Activated naive CD4-positive, alpha-beta T cell treated with anti-CD3 and anti-CD28 coated beads, Interleukin-2, amount 50 U/mL, for 16 hours (primary cell): Measurements from ENCODE around the gene DHCR24.
"Not testable (repeated sequence)": the region's sequence is repeated elsewhere in the genome, so short reads cannot be mapped to it uniquely, and the experiment has no call there.

Source experiments
- DNase-seq: peaks from one replicate; pipeline ENCODE4 v3.0.0-alpha.2; 2020

Gene DHCR24

GRCh38 chr1:54885807-54886723 is 930 bp downstream of the DHCR24 start:
- DNase-seq, result no peak

- DNase-seq, result no peak
Observed at GRCh38 chr1:54885237-54885679, 1.7 kb downstream of the DHCR24 start.

- no peak for DNase-seq
Observed at GRCh38 chr1:54884768-54885167, 2.2 kb downstream of the DHCR24 start.

GRCh38 chr1:54884135-54884586 is 2.8 kb downstream of the DHCR24 start:
- no peak for DNase-seq

- no peak for DNase-seq
Observed at GRCh38 chr1:54883349-54884102, 3.5 kb downstream of the DHCR24 start.

- no peak for DNase-seq
Observed at GRCh38 chr1:54882519-54882918, 4.5 kb downstream of the DHCR24 start.

- DNase-seq, result not testable (repeated sequence)
Observed at GRCh38 chr1:54881604-54882003, 5.4 kb downstream of the DHCR24 start.

- DNase-seq, result no peak
Observed at GRCh38 chr1:54879872-54880271, 7.1 kb downstream of the DHCR24 start.

GRCh38 chr1:54876814-54877213 is 10.2 kb downstream of the DHCR24 start:
- DNase-seq, result no peak

GRCh38 chr1:54875000-54875399 is 12.0 kb downstream of the DHCR24 start:
- no peak for DNase-seq

- DNase-seq, result no peak
Observed at GRCh38 chr1:54874079-54874830, 12.7 kb downstream of the DHCR24 start.

GRCh38 chr1:54872036-54872331 is 15.0 kb downstream of the DHCR24 start:
- DNase-seq, result no peak

- no peak for DNase-seq
Observed at GRCh38 chr1:54871275-54872035, 15.5 kb downstream of the DHCR24 start.

GRCh38 chr1:54870869-54871268 is 16.1 kb downstream of the DHCR24 start:
- no peak for DNase-seq

- DNase-seq, result no peak
Observed at GRCh38 chr1:54869173-54869851, 17.7 kb downstream of the DHCR24 start.

GRCh38 chr1:54867717-54868057 is 19.3 kb downstream of the DHCR24 start:
- no peak for DNase-seq

- no peak for DNase-seq
Observed at GRCh38 chr1:54866801-54867716, 19.9 kb downstream of the DHCR24 start.

GRCh38 chr1:54865238-54866073 is 21.5 kb downstream of the DHCR24 start:
- DNase-seq, result no peak

- no peak for DNase-seq
Observed at GRCh38 chr1:54864460-54865208, 22.4 kb downstream of the DHCR24 start.
